GM18909 (cell line): ENCODE measurements around the gene ADAM12.

ENCODE experiments used
- ATAC-seq: cut with Tn5 transposase; IDR thresholded peaks from one replicate; pipeline ENCODE4 v1.9.1; 2021; ENCODE audit warnings: mild to moderate bottlenecking; ENCODE audit not compliant: unreplicated experiment, poor library complexity

Gene ADAM12

DNA sequence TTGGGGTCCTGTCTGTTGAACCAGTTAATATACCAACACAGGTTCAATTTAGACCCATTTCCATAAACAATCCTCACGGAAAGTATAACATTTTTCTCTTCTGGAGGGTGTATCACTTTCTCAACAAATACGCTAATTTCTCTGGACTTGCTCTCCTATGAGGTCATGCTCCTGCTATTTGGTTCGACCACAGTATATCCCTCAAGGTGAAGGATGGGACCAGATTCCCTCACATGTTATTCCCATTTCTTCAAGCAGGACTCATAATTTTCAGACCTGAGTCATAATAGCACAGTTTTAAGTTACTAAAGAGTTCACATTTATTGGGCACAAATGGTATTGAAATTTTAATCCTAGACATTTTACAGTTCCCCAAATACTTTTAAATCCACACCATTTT is 57.2 kb downstream of the ADAM12 start:
- no peak for ATAC-seq

DNA sequence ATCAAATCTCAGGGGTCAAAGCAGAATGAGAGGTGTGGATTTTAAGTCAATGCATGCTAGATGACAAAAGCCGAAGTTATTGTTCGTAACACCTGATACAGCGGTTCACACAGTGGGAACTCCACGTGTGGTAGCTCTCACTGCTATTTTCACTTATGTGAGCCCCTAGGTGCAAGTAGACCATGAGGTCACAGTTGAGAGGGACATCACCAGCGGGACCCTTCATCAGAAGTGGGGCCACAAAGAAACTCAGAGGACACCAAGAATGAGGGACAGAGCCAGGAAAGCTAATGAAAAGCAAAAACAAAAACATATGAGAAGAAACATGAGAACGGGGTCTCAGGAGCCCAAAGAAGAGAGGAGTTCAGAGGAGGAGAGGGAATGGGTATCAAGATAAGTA is 63.5 kb downstream of the ADAM12 start:
- ATAC-seq, result no peak

DNA sequence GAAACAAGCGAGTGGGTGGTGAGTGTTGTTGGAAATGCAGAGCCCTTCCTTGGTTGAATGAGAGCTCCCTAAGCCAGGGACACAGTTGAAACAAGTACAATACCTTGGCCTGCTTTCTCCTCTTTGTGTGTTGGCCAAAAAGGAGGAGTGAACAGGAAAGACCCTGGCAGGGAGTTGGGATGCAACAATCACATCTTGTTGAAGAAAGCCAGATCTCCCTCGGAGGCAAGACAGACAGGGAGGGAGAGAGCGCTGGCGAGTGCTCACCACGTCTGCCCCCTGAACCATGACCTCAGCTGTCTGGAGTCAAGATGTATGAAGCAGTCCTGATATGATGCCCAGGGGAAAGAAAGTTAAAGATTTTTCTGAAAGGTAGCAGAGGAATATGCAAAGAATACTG is 66.8 kb downstream of the ADAM12 start:
- no peak for ATAC-seq

DNA sequence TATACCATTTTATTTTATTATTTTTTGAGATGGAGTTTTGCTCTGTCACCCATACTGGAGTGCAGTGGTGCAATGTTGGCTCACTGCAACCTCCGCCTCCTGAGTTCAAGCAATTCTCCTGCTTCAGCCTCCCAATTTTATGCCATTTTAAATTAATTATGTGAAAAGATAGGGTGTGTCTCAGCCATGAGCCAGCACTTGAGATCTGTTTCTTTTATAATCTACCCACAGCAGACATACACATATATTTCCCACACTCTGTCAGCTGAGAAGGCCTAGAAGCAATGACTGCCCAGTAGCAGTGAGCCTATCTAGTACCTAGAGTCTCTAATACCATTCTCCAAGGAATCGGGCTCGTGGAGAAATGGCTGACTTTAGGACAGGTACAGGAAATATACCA is 70.5 kb downstream of the ADAM12 start:
- ATAC-seq, result no peak

DNA sequence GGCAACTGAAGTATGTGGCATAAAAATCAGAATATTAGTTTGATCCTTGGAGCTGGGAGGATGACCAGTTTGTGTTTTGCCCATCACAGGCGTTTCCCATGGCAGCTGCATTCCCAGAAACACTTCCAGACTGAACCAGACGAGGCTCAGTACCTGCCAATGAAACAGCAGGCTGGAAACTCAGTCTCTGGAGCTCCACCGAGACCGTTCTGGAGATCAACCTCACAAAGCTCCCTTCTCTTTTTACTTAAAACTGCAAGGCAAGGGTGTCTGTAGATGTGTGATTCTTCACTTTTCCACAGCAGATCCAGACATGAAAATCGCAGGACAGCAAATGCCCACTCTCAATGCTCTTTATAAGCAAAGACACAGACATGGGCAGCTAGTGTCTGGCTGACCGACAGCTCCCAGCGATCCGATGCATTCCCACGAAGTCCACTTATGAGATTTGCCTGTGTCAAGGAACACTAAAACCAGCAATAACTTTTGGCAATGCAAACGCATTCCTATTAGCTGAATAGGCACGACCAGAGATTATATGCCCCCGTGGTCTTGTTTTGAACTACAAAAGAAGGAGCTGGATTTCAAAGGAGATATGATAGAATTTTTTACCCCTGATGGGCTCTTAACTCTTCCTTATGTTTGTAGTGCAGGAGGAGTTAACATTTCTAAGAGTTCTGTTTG is 72.6 kb downstream of the ADAM12 start:
- no peak for ATAC-seq

DNA sequence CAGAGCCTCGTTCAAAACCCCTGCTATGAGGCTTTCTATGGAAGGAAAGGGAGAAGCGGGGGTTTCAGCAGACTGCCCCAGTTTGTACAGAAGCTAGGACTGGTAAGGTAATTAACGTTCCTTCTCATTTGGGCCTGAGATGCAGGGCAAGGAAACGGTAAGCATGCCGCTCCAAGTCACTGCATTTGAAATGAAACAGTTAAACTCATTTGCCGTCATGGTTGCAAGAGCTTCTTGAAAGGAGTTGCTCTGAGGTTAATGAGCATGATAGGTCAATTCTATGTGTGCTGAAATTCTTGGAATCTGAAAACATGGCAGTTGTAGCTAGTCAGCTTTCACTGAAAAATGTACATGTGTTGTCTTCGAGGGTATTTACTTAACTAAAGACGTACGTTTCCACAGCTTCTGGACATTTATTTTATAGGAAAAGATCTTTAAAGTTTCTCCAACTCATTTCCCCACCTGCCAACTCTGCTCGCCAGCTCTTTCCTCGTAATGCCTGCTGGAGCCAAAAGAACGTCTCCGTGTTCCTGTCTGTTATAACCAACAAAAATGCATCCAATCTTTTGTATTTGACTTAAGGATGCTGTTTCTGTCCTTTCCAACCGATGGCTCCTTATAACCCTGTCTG is 73.3 kb downstream of the ADAM12 start:
- no peak for ATAC-seq

DNA sequence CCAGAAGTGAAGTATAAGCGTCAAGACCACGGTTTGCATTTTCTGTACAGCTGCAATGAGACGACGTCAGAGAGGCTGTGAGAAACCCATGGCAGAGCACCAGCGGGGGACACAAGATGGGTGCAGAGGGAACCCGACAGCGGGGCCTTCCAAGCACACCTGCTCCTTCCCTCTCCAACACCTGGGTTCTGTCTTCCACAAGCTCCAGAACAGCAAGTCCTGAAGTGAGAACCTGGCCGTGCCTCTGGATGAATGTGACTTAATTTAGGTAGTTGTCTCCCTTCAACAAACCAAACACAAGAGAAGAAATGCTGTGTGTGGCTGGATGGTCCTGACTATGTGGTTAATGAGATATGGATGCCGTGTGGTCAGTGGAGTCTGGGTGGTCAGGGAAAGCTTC is 76.1 kb downstream of the ADAM12 start:
- ATAC-seq, result no peak

DNA sequence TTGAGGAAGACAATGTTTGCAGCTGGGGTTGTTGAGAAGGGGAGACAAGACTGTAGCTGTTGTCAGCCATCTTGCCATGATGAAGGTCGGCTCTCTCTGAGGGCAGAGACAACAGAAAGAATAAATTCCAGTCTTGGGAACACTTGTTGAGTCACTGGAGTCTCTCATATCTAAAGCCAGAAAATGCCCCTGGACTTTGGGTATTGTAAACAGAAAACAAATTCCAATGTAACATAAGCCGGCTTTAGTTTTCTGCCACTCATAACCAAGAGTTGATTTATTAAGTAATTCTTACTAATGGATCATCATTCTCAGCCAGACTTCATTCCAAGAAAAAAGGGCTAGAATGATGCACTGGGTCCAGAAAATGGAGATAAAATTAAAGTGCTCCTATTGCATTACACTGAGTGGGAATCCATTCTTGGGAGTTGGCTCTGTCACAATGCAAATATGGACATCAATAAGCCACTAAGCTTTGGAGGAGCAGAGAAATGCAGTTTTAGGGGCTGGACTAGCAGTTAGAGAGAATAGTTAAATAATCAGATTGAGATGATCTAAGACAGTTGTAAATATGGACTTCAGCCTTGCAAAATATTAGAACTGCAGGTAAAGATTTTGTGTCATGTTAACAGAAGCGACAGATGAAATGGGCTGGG is 78.9 kb downstream of the ADAM12 start:
- no peak for ATAC-seq

DNA sequence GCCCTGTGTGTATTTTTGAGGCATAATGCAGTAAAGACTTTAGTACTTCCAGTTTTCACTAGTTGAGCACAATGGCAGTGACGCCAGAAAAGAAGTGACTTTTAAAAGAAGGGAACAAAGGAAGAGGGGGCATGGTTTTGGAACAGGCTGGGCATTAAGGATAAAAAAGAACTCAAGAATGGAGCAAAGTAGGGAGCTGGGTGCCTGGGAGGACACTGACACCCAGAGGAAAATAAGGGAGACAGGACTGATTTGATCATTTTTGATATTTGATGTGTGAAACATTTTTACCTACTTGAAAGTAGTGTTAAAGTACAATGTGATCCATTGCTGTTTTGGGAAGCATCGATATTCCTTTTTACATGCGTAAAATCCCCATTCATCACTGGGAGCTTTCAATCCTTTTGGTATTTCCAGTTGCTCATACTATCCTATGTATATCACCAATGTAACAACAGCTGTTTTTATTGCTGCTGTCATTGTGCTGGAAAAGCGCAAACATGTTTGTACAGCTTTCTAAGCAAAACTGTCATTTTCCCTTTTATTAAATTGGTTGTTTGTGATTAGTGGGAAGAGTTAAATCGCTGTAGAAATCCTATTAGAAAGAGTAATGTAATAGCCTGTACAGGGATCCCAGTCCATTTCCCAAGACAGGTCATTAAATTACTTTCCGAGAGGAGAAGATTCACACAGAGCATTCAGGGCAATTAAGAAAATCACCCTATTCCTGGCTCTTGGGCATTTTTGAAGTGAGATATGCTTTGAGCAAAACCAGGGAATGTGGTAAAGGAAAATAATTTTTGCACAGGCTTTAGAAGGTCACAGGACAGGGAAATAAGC is 85.2 kb downstream of the ADAM12 start:
- ATAC-seq, result no peak

DNA sequence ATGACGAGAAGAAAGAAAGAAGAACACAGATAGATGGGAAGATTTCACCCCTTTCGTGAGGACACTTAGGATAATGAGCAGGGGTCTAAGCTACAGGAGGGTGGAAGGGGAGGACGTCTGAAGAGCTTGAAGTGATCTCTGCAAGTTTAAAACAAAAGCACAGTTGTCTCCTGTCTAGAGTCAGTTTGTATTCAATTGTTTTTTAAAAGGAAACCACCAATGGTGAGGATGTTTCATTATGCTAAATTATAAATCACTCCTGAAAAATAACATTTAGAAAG is 85.9 kb downstream of the ADAM12 start:
- no peak for ATAC-seq

DNA sequence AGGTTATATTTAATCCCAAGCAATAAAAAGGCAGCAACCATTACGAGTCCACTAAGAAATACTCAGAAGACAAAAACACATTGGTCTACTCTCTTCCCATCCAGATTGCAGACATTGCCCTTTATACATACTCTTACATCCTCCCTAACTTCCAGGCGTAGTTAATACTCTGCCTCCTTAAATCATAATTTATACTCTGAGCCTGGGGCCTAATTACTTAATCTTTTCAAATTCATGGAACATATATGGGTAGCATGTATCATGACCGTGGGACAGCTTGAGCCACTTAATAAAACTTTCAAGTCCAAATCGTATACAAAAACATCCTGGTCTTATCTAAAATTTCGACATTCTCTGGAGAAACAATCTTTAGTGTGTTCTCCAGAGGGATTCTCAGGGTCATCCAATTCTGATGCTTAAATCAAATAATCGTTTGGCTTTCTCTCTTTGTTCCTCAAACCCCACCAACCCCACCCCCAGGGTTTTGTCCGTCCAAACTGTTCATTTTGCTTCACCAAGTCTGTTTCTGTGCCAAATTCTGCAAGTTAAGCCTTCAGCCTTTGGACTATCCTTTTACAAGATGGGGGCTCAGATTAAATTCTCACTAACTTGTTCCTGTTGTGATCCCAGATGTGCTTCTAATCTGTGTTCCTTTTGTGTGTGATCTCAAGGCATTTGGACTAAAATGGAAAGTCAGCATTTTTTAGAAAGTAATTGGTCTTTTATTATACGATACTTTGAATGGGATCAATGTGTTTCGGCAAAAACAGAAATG is 86.4 kb downstream of the ADAM12 start:
- no peak for ATAC-seq

DNA sequence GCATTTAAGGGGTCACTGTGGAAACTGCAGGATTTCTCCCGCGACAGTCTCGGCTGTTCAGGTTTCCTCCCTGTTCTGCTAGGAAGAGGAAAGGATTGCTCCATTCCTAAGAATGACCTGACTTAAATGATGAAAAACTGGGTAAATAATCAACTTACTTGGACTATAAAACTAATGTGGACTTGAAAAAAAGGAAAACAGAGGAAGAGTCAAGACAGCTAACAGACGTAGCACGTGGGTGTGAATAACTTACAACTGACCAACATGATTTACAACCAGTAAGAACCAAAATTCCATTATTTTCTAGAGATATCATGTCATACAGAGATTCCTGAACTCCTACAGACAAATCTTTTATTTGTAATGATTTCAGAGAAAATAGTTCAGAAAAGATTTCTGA is 93.8 kb downstream of the ADAM12 start:
- no peak for ATAC-seq

DNA sequence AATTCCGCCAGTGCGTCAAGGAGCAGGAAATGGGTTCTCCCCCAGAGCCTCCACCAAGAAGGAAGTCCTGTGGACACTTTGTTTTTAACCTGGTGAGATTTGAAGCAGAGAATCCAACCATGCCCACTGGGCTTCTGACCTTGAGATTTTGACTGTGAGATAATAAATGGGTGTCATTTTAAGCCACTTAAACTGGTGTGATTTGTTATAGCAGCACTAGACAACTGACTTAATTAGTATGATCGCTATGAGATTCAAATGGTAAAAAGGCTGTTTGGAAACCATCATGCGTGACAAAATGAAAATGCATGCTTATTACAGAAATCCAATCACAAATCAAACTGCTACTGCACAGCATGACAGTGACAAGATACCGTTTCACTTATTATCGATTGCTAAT is 98.0 kb downstream of the ADAM12 start:
- ATAC-seq, result no peak

DNA sequence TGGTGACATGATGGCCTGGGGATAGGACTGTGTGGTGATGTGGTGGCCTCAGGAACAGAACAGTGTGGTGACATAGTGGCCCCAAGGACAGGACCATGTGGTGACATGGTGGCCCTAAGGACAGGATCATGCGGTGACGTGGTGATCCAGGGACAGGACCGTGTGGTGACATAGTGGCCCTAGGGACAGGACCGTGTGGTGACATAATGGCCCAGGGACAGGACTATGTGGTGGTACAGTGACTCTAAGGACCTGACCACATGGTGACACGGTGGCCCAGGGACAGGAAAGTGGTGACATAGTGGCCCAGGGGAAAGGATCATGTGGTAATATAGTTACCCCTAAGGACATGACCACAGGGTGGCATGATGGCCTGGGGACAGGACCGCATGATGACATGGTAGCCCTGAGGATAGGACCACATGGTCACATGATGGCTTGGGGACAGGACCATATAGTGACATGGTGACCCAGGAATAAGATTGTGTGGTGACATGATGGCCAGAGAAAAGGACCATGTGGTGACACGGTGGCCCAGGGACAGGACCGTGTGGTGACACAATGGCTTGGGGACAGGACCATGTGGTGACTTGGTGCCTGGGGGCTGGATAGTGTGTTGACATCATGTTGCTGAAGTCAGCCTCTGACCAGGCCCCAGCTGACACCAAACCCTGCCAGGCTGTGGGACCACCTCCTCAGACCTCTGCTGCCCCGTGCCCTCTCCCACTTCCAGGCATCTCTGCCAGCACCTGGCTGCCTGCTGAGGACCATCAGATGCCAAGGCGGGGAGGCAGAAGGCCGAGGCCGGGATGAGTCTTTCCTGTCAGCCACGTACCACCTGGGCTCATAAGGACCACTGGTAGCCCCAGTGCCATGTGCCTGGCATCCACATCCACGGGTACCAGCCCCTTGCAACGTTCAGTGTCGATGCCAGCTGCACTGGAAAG is 99.5 kb downstream of the ADAM12 start:
- ATAC-seq, result no peak

DNA sequence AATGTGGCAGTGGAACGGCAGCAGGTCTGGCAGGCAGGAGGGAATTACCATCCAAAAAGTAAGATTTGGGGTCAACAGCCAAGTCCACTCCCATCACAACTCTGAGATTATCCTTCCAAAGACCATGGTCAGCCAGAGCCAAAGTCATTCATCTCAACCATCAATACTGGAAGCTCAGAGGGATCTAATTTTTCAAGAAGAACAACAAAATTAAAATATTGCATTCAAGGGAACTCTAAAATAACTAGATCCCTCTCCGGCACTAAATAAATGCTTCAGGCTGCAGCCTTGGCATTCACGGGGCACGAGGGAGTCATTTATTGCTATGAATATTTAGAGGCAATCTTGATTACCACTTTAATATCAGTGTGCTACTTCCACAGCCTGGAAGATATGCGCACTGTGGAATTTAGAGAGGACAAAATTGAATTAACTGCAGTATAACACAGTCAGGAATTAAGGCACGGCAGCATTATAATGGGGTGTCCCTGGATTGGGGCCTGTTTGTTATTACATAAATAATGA is 102.0 kb downstream of the ADAM12 start:
- ATAC-seq, result no peak

DNA sequence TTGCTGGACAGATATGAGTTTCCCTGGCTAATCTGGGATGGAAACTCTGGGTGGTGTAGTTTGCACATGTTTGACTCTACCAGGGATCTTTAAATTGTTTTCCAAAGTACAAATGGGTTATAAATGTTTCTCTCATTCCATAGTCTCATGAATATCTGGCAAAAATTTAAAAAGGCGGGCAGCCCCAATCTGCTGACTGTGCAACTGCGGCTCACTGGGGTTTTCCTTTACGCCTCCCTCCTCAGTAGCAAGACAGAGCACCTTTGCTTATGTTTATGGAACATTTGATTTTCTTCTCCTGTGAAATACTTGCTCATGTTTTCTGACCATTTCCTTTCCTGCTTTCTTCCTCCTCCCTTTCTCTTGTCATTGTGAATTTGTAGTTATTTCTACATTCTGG is 105.0 kb downstream of the ADAM12 start:
- no peak for ATAC-seq

DNA sequence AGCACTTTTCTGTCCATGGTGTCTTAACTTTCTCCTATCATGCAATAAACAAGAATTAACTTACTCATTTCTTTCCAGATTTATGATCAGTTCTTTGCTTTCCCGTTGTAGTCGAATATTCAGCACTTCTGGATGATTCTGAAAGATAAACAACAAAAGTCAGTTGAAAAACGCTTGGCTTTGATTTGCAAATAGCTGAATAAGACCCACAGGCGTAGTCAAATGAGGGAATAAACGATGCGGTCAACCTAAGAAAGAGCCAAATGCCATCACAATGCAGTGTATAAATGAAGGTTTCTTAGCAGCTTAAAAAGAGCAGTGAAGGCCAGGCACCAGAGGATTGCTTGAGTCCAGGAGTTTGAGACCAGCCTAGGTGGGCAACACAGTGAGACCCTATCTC is 109.4 kb downstream of the ADAM12 start:
- no peak for ATAC-seq

DNA sequence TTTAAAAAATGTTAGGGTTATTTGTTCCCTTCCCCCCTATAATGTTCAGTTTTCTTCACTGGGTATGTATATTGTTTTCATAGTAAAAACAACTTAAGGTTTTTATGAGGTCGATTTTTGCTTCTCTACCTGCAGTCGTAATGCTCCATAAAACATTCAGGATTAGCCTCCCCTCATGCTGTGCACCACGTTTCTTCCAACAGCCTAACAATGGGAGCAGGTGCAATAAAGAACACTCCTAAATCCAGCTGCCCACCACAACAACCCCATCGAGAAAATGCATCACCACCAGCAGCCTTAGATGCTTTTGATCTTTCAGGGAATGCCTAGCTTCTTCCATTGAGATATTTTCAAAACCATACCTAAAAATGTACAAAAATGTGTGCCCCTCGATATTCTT is 111.1 kb downstream of the ADAM12 start:
- no peak for ATAC-seq

DNA sequence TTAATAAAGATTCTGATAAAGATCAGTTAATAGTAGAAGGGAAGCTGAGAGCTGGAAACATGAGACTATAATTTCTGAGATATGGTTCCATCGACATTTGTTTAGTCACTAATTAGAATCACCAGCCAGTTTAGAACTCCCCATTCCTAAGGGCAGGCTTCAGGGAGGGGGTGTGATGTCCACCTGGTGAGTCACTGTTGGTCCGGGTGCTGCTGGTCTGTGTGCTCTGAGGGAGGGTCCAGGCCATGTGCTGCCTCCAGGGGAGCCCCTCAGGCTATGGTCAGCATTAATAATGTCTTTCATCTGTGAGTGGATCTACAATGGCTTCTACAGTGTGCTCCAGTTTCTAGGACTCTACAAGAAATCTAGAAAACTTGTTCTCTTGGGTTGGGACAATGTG is 115.8 kb downstream of the ADAM12 start:
- ATAC-seq, result no peak
